Gastroesophageal sphincter (tissue), 4 donors: Measurements from ENCODE around the gene MTRR. TPM values are rescaled to one million over a fixed set of nuclear protein-coding genes. Genes with fewer than 3 reads are reported as not detected.

Source experiments
- ATAC-seq: fragments of 150-250 bp; one replicate; pipeline ENCODE4 v1.9.1; 2016; ENCODE audit warnings: mild to moderate bottlenecking, moderate library complexity
- H3K27ac ChIP-seq, 4 donors: fragments of 200-600 bp; sonication (generic) in 3 of 4; 1 replicate in 3 of 4; 2 replicates in 1 of 4; pipeline ENCODE4 v1.5.1; 2016 to 2019
- H3K27me3 ChIP-seq: fragments of 200-600 bp; sonication (generic); one replicate; pipeline ENCODE4 v1.5.1; 2019
- H3K36me3 ChIP-seq, 2 donors: fragments of 200-600 bp; sonication (generic); one replicate each; pipeline ENCODE4 v1.5.1; 2019; ENCODE audit warnings: control low read depth in 1 of 2
- H3K4me1 ChIP-seq, 3 donors: fragments of 200-600 bp; sonication (generic); 1 replicate in 2 of 3; 2 replicates in 1 of 3; pipeline ENCODE4 v1.5.1; 2016 to 2019; ENCODE audit warnings: control low read depth in 2 of 3
- H3K4me3 ChIP-seq, 2 donors: fragments of 200-600 bp; sonication (generic); one replicate each; pipeline ENCODE4 v1.5.1; 2019; ENCODE audit warnings: mild to moderate bottlenecking in 1 of 2, moderate library complexity in 1 of 2
- H3K9me3 ChIP-seq, 3 donors: fragments of 200-600 bp; sonication (generic); one replicate each; pipeline ENCODE4 v1.5.1; 2017 to 2019; ENCODE audit warnings: control low read depth in 2 of 3
- EP300 ChIP-seq: sonication (generic); formaldehyde crosslinking; IDR thresholded peaks from one replicate; pipeline ENCODE4 v1.6.1; 2017; ENCODE audit warnings: antibody characterized with exemption, mild to moderate bottlenecking
- POLR2A ChIP-seq, 2 donors: fragments of 450-650 bp; IDR thresholded peaks; one replicate each; pipeline ENCODE4 v1.6.1; 2017; ENCODE audit warnings: antibody characterized with exemption in 2 of 2, mild to moderate bottlenecking in 2 of 2, moderate library complexity in 1 of 2
- POLR2AphosphoS5 ChIP-seq: sonication (generic); formaldehyde crosslinking; IDR thresholded peaks from one replicate; pipeline ENCODE4 v1.6.1; 2017; ENCODE audit warnings: antibody characterized with exemption
- WGBS, 2 donors: methylation state at CpG; one replicate each; pipeline ENCODE4 v1.1.5; 2018; ENCODE audit warnings: low coverage in 1 of 2; 5-methylcytosine and 5-hydroxymethylcytosine counted together
- total RNA-seq, 4 donors: library from RNA; depleted of rRNA; stranded (reverse); fragments of >200 nt; gene quantifications; one replicate each; pipeline ENCODE4 v1.1.0, GENCODE V29; 2016
- TF ChIP-seq, protein P1 (sequence below), 4 experiments: fragments of 200-600 bp in 2 of 4; fragments of 450-650 bp in 2 of 4; sonication (generic) in 1 of 4; IDR thresholded peaks; one replicate each; pipeline ENCODE4 v1.5.1; 2017 to 2019; ENCODE audit warnings: antibody characterized with exemption in 4 of 4, mild to moderate bottlenecking in 2 of 4, moderate library complexity in 2 of 4

The MTRR gene
- total RNA-seq, 4 donors from 2014 or later = 29.3 to 44.0 (median 35.5) TPM

DNA sequence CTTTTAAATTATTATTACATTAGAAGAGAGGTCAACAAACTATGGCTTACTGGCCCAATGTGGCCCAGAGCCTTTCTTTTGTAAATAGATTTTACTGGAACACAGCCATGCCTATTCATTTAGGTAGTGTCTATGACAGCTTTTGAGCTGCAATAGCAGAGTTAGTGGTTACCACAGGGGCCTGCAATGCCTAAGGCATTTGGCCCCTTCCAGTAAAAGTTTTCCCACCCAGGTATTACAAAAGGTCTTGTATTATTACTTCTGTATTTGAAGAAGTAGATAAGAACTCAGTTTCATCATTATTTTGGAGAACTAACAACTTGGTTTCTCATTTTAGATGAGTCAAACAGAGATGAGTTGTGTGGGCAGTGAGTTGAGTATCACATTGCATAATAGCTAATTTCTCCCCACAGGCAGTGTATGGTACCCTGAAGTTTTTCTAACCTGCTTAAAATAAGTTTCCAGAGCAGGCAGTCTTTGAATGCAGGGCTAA lies 9.5 kb downstream of the MTRR start:
- no peak for ATAC-seq
- H3K27ac ChIP-seq = no peak overlapping the region
- peaks cover 11 to 90% of the 10 kb centered on the region in 2 donors for H3K36me3 ChIP-seq

DNA sequence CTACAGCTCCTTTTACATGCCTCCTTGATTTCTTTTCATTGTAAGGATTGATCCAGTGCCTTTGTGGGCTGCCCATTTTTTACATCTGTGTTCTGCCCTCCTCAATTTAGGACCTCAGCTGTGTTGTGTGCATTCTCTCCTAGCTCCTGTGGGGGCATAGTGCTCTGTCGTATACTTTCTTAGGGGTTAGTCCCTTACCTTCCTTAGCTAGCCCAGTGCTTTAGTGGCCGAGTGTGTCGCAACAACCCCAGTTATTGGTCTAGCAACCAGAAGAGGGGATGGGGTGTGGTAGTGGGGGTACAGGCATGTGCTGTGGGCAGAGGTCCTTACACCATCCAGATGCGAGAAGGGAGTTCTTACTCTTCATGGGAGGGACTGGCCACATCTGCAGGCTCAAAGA lies 12.1 kb downstream of the MTRR start:
- WGBS, 2 donors = 83% methylated on average over 2 of the region's 4 CpGs; no CpG with 5 or more reads in 1 of the 2 donors
- Histone ChIP-seq H3K27ac (no peak overlapping the region), H3K9me3 (no peaks in the 10 kb centered on the region), H3K4me1 (no peaks in the 10 kb centered on the region), H3K27me3 (no peaks in the 10 kb centered on the region), H3K36me3 (peaks cover 11 to 99% of the 10 kb centered on the region in 2 donors), H3K4me3 (no peak overlapping the region)
- TF ChIP-seq POLR2A (IDR thresholded peaks at IDR 0.05) (no peak), POLR2AphosphoS5 (no peak), EP300 (no peak)
- TF ChIP-seq, protein P1, sequence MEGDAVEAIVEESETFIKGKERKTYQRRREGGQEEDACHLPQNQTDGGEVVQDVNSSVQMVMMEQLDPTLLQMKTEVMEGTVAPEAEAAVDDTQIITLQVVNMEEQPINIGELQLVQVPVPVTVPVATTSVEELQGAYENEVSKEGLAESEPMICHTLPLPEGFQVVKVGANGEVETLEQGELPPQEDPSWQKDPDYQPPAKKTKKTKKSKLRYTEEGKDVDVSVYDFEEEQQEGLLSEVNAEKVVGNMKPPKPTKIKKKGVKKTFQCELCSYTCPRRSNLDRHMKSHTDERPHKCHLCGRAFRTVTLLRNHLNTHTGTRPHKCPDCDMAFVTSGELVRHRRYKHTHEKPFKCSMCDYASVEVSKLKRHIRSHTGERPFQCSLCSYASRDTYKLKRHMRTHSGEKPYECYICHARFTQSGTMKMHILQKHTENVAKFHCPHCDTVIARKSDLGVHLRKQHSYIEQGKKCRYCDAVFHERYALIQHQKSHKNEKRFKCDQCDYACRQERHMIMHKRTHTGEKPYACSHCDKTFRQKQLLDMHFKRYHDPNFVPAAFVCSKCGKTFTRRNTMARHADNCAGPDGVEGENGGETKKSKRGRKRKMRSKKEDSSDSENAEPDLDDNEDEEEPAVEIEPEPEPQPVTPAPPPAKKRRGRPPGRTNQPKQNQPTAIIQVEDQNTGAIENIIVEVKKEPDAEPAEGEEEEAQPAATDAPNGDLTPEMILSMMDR (IDR thresholded peaks at IDR 0.05) = no peak
- no peak for ATAC-seq

More for the DNA sequence above, 9.5 kb downstream of the MTRR start:
- Histone ChIP-seq H3K27me3 (no peaks in the 10 kb centered on the region), H3K9me3 (no peaks in the 10 kb centered on the region), H3K4me1 (no peaks in the 10 kb centered on the region), H3K4me3 (no peak overlapping the region)
- TF ChIP-seq POLR2A (IDR thresholded peaks at IDR 0.05) (no peak), POLR2AphosphoS5 (no peak), EP300 (no peak)
- TF ChIP-seq, protein P1 (IDR thresholded peaks at IDR 0.05) = no peak

DNA sequence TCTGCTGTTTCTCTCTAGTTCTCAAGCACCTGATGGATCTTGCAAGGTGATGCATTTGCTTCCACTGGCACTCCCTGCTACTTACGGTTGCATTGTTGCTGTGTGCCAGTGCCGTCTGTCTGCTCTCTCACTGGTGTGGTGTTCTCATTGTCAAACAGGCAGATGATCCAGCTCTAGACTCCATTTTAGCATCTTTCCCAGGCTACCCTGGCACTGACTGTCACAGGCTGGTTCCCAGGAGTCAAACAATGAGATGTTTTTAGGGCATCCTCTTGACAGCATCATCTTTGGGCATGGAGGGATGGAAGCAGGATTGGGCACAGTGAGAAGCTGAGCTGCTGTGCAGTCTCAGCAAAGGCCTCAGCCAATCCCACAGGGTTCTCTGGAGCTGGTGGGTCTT lies 12.9 kb downstream of the MTRR start:
- ATAC-seq = no peak
- Histone ChIP-seq H3K4me1 (no peaks in the 10 kb centered on the region), H3K36me3 (peaks cover 6 to 99% of the 10 kb centered on the region in 2 donors), H3K27ac (no peak overlapping the region), H3K9me3 (no peaks in the 10 kb centered on the region), H3K4me3 (no peak overlapping the region), H3K27me3 (no peaks in the 10 kb centered on the region)
- TF ChIP-seq EP300 (no peak), POLR2A (IDR thresholded peaks at IDR 0.05) (no peak), POLR2AphosphoS5 (no peak)
- TF ChIP-seq, protein P1 (IDR thresholded peaks at IDR 0.05) = no peak
- WGBS, 2 donors = 94 to 100% methylated on average over 1 to 2 of the region's 2 CpGs

DNA sequence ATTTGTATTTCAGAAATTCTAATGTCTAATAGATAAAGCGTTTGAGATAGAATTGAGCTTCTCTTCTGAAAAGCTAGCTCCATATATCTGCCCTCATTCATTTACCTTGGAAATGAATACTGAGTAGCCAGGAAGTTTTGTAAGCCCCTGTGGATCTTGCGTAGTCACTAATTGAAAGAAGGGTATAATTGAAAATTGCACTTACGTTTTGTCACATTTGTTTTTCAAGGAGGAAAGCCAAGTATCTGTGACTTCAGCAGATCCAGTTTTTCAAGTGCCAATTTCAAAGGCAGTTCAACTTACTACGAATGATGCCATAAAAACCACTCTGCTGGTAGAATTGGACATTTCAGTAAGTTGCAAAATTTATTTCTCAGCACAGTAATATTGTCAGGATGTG lies 14.0 kb downstream of the MTRR start:
- H3K27me3 ChIP-seq = no peaks in the 10 kb centered on the region
- 86 to 89% methylated on average over 4 of the region's 4 CpGs for WGBS, 2 donors

More for the DNA sequence above, 14.0 kb downstream of the MTRR start:
- peaks cover 3 to 95% of the 10 kb centered on the region in 2 donors for H3K36me3 ChIP-seq
- no peak for ATAC-seq
- H3K4me1 ChIP-seq = no peaks in the 10 kb centered on the region
- TF ChIP-seq POLR2A (IDR thresholded peaks at IDR 0.05) (no peak), POLR2AphosphoS5 (no peak), EP300 (no peak)
- TF ChIP-seq, protein P1 (IDR thresholded peaks at IDR 0.05) = no peak
- no peaks in the 10 kb centered on the region for H3K9me3 ChIP-seq
- no peak overlapping the region for H3K4me3 ChIP-seq
- no peak overlapping the region for H3K27ac ChIP-seq
